ENCODE data around the gene PATL1.

- TF ChIP-seq CTCF (IDR thresholded peaks at IDR 0.05) (no peak), POLR2A (IDR thresholded peaks at IDR 0.05) (no peak)
These were observed 47.2 kb upstream of the PATL1 start for GRCh38 chr11:59716051-59716450.
